Measurements from ENCODE around the gene LAMTOR4. TPM values are rescaled to one million over a fixed set of nuclear protein-coding genes. Genes with fewer than 3 reads are reported as not detected.
A peak's percentile ranks its signal among the peaks of the same experiment; 100 is the strongest.

Gene LAMTOR4
- total RNA-seq, 2 experiments from 2014 or later: 108 to 116 TPM

- DNase-seq: no peak
- peaks cover 4% of the 10 kb centered on the region for H3K27me3 Mint-ChIP-seq
- no peaks in the 10 kb centered on the region for H3K36me3 Mint-ChIP-seq (ENCODE audit: low read depth)
- ChIA-PET POLR2A (no interaction called here), CTCF (interaction anchor here (0.8 kb wide), 1 partner anchor 183 kb away, joined by 3 read pairs; no protein-coding TSS in a partner anchor)
- no peak for ATAC-seq
- intact Hi-C loops (cut with micrococcal nuclease): no loop called here
- no peaks in the 10 kb centered on the region for H3K9me3 Mint-ChIP-seq
- TF ChIP-seq, protein P1, sequence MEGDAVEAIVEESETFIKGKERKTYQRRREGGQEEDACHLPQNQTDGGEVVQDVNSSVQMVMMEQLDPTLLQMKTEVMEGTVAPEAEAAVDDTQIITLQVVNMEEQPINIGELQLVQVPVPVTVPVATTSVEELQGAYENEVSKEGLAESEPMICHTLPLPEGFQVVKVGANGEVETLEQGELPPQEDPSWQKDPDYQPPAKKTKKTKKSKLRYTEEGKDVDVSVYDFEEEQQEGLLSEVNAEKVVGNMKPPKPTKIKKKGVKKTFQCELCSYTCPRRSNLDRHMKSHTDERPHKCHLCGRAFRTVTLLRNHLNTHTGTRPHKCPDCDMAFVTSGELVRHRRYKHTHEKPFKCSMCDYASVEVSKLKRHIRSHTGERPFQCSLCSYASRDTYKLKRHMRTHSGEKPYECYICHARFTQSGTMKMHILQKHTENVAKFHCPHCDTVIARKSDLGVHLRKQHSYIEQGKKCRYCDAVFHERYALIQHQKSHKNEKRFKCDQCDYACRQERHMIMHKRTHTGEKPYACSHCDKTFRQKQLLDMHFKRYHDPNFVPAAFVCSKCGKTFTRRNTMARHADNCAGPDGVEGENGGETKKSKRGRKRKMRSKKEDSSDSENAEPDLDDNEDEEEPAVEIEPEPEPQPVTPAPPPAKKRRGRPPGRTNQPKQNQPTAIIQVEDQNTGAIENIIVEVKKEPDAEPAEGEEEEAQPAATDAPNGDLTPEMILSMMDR (IDR thresholded peaks at IDR 0.05): no peak
- H3K4me3 Mint-ChIP-seq: no peak overlapping the region
- peak overlapping the region; percentile 82 for H3K27ac Mint-ChIP-seq
- peaks cover 60% of the 10 kb centered on the region for H3K4me1 Mint-ChIP-seq (ENCODE audit: low read depth)
Observed at GRCh38 chr7:100163871-100164270, 15.2 kb downstream of the LAMTOR4 start.

- POLR2A ChIA-PET: interaction anchor here (1.1 to 2.3 kb wide), 6 partner anchors 9 to 262 kb away, joined by 3 to 18 read pairs (median 6); partner anchors contain the start of genes GPC2, PVRIG, STAG3 and ZCWPW1
- TF ChIP-seq, protein P1 (IDR thresholded peaks at IDR 0.05): no peak
- H3K4me3 Mint-ChIP-seq: peak overlapping the region; percentile 45
- DNase-seq (peak; percentile 76), ATAC-seq (peak; percentile 66)
- H3K9me3 Mint-ChIP-seq: no peaks in the 10 kb centered on the region
- peaks cover 9% of the 10 kb centered on the region for H3K27me3 Mint-ChIP-seq
- intact Hi-C loops (cut with micrococcal nuclease): no loop called here
- H3K36me3 Mint-ChIP-seq (ENCODE audit: low read depth): no peaks in the 10 kb centered on the region
- peak overlapping the region; percentile 79 for H3K27ac Mint-ChIP-seq
- CTCF ChIA-PET: interaction anchor here (1.0 to 3.8 kb wide), 9 partner anchors 9 to 51 kb away, joined by 3 to 17 read pairs (median 10); partner anchors contain the start of genes GPC2, LAMTOR4 and STAG3
- H3K4me1 Mint-ChIP-seq (ENCODE audit: low read depth): peaks cover 77% of the 10 kb centered on the region
Observed at GRCh38 chr7:100166317-100166940, 17.7 kb downstream of the LAMTOR4 start.

GRCh38 chr7:100166970-100167911 lies 18.5 kb downstream of the LAMTOR4 start:
- no peaks in the 10 kb centered on the region for H3K9me3 Mint-ChIP-seq
- no peak for ATAC-seq
- intact Hi-C loops (cut with micrococcal nuclease): no loop called here
- peaks cover 77% of the 10 kb centered on the region for H3K4me1 Mint-ChIP-seq (ENCODE audit: low read depth)
- POLR2A ChIA-PET: interaction anchor here (0.7 to 2.3 kb wide), 10 partner anchors 8 to 262 kb away, joined by 3 to 18 read pairs (median 4); partner anchors contain the start of genes GPC2, PVRIG, STAG3 and ZCWPW1
- TF ChIP-seq, protein P1 (IDR thresholded peaks at IDR 0.05): no peak
- no peak for DNase-seq
- peak overlapping the region; percentile 74 for H3K4me3 Mint-ChIP-seq
- CTCF ChIA-PET: interaction anchor here (1.0 to 3.8 kb wide), 9 partner anchors 8 to 50 kb away, joined by 3 to 17 read pairs (median 10); partner anchors contain the start of genes GPC2, LAMTOR4 and STAG3
- peak overlapping the region; percentile 79 for H3K27ac Mint-ChIP-seq
- H3K27me3 Mint-ChIP-seq: peaks cover 10% of the 10 kb centered on the region
- H3K36me3 Mint-ChIP-seq (ENCODE audit: low read depth): no peaks in the 10 kb centered on the region

- no peak for ATAC-seq
- Mint-ChIP-seq H3K27ac (peak overlapping the region; percentile 80), H3K4me1 (ENCODE audit: low read depth) (peaks cover 74% of the 10 kb centered on the region), H3K27me3 (peaks cover 10% of the 10 kb centered on the region), H3K36me3 (ENCODE audit: low read depth) (no peaks in the 10 kb centered on the region), H3K9me3 (no peaks in the 10 kb centered on the region), H3K4me3 (peak overlapping the region; percentile 74)
- TF ChIP-seq, protein P1 (IDR thresholded peaks at IDR 0.05): no peak
- CTCF ChIA-PET: interaction anchor here (1.0 to 3.8 kb wide), 9 partner anchors 9 to 50 kb away, joined by 3 to 17 read pairs (median 10); partner anchors contain the start of genes GPC2, LAMTOR4 and STAG3
- no peak for DNase-seq
- intact Hi-C loops (cut with micrococcal nuclease): no loop called here
- POLR2A ChIA-PET: interaction anchor here (0.7 to 2.3 kb wide), 7 partner anchors 9 to 261 kb away, joined by 3 to 11 read pairs (median 4); partner anchors contain the start of genes PVRIG and ZCWPW1
Observed at GRCh38 chr7:100167912-100168323, 19.2 kb downstream of the LAMTOR4 start.
